MV-4-11 (cell line): ENCODE results near the gene NLGN1.
A peak's percentile ranks its signal among the peaks of the same experiment; 100 is the strongest.
"Not testable (repeated sequence)": the region's sequence is repeated elsewhere in the genome, so short reads cannot be mapped to it uniquely, and the experiment has no call there.

Experiments used
- DNase-seq: peaks from one replicate; lab custom pipeline; 2025; lab: John Stamatoyannopoulos, UW

NLGN1 gene

DNA sequence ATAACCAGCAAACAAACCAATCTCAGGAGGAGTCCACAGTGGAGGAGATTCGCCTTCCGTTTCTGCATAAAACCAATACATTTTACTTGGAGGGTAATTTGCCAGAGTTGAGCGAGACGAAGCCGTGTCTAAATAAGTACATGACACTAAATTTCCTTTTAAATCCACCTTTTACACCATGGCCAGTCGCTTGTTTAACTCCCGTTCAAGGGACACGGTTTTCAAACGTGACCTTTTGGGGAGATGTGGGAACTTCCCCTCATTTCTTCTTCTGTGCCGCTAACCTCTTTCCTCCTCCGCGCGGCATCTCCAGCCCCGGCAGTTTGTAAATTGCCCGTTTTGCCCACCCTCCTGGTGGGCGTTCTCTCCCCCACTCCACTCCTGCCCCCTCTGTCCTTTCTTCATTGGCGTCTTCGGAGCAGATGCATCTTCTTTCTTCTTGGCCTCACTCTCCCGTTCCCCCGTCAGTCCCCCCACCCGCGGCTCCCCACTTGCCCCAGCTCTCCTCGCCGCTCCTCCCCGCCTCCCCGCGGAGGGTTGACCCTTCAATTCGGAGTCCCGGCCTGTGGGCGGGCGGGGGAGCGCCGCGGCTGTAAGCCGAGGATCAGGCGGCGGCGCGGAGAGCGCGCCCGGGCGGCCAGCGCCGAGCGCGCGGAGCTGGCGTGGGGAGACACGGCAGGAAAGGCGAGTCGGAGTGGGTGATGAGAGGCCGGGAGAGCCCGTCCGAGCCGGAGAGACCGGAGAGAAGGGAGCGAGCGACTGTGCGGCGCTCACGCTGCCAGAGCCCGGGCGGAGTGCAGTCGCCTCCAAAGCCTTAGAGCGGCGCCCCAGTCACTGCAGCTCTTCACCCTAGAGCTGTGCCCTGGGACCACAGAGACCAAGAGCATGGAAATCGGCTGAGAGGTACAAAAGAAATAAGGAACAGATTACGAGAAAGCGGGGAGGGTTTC, at the start of gene NLGN1:
NLGN1 (plus strand) TSS at position 584 of the 950 bp plus-strand sequence.
- DNase-seq: no peak

DNA sequence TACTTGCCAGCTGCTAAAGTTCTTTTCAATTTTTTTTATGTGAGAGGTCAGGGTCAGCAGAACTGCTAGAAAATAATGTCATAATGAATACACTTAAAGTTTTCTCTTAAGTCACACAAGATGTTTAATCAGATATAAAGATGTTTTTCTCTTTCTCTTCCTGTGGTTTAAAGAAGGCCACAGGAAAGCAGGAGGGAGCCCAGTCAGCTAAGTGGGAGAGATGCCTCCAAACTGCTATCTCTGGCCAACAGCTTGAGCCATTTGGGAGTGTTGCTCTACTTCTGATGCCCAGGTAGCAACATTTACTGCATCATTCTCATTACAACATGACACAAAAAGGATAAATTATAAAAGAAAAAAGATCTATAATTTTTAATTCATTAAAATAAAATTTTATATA, 45.7 kb upstream of the NLGN1 start:
- no peak for DNase-seq

GRCh38 chr3:173353137-173353536, 44.4 kb upstream of the NLGN1 start:
- DNase-seq: not testable (repeated sequence)

- DNase-seq: peak; percentile 76
Measured at GRCh38 chr3:173354124-173354523, 43.4 kb upstream of the NLGN1 start.

- peak; percentile 10 for DNase-seq
Measured at GRCh38 chr3:173371848-173372487, 25.6 kb upstream of the NLGN1 start.

DNA sequence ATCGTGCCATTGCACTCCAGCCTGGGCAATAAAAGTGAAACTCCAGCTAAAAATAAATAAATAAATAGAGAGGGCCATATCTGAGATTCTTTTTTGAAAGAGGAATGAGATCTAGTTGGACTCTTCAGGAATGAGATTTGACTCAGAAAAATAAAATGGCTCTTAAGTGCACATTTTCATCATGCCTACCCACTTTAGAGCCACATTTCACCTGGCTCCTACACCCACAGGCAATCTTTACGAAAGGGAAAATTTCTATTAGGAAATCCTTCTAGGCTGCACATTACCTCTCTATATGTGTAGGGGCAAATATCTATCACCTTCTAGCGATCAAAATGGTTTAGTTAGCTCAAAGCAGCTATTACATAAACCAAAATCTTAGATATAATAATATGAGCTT, 16.9 kb upstream of the NLGN1 start:
- no peak for DNase-seq

DNA sequence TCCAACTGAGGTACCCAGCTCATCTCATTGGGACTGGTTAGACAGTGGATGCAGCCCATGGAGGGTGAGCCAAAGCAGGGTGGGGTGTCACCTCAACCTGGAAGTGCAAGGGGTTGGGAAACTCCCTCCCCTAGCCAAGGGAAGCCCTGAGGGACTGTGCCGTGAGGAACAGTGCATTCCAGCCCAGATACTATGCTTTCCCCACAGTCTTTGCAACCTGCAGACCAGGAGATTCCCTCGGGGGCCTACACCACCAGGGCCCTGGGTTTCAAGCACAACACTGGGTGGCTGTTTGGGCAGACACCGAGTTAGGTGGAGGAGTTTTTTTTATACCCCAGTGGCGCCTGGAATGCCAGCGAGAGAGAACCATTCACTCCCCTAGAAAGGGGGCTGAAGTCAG, 15.6 kb upstream of the NLGN1 start:
- not testable (repeated sequence) for DNase-seq

- DNase-seq: no peak
Measured at GRCh38 chr3:173395073-173395411, 2.5 kb upstream of the NLGN1 start.

- peak; percentile 32 for DNase-seq
Measured at GRCh38 chr3:173395412-173396181, 1.9 kb upstream of the NLGN1 start.

DNA sequence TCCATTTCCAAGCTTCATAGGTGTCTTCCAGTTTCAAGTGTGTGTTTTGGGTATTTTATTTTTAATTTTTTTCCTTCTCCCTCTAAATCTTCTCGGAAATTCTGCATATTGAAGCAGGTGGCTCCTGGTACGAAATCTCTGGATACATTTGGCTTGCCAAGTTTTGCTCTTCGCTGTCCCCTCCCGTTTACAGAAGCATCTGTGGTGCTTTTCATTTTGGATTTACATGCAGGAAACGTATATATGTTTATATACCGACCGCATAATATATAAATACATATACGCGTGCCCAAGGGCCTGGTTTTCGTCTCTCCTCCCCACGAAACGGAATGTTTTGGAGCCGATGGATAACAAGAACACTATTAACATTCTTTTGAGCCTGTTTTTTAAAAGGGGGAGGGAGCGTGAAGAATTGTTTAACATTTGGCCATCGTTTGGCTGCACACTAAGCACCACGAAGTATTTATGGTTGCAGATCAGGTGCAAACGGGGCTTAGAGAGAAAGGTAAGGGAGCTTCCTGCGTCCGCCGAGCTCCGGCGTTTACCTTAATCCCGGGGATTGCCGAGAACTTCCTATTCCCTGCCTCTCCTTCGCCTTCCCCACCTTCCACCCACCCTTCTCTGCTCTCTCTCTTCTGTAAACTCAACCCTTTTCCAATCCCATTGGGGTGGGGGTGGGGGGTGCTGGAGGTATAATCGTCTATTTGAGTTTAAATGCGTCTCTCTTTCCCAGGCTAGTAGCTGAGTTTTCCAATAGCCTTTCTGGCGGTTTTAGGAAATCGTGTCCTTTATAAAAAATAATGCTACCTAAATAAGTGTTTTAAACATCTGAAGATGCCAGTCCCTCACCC, 1.1 kb upstream of the NLGN1 start:
- DNase-seq: no peak

GRCh38 chr3:173398111-173398479, 551 bp downstream of the NLGN1 start:
- no peak for DNase-seq

DNA sequence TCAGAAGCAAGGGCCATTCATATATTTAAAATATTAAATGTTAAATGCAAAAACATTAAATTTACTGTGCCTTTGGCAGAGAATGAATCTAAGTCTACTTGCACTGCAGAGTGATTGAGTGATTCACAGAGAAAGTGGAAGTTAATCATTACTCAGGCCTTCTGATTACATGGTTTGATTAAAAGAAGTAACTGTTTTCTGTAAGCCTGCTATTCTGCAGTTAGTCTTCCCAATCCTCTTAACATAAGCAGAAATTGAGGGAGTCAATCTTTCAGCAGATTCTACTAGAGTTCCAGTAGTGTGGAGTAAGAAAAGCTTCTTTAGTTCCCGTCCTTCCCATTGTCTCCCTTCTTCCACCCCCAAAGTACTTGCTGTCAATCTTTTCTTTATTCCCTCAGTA, 1.5 kb downstream of the NLGN1 start:
- no peak for DNase-seq

GRCh38 chr3:173401369-173401768, 3.8 kb downstream of the NLGN1 start:
- no peak for DNase-seq

DNA sequence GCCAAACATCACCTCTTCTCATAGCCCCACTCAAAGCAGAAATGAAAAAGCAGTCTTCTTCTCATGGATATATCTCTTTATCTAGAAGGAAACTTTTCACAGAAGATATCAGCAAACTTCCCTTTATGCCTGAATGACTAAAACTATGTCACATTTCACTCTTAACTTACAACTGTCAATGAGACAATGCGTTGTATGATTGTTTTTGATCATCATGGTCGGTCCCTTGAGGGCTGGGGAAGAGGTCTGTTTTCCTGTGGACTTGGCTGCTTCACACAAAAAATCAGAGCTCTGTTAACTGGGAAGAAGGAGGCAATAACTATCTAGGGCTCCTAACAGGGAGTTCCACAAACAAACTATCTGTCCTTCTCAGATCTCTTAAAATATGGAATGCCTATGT, 5.1 kb downstream of the NLGN1 start:
- no peak for DNase-seq

DNA sequence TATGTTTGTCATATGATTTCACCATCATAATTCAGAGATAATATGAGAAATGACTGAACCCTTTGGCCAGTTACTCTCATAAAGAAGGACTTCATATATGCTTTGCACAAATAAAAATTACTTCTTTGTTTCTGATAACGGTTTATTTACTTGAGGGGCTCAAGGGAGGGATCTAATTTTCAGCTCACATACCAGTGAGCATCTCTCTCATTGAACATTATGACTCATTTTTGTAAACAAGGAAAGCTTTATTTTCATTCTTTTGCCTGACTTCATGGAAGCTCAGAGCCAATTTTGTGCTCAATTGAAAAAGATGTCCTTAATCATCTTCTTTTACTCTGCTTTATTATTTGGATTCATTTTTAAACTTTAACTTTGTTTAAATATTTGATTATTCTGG, 5.8 kb downstream of the NLGN1 start:
- DNase-seq: no peak

GRCh38 chr3:173404156-173404555, 6.6 kb downstream of the NLGN1 start:
- no peak for DNase-seq

- DNase-seq: no peak
Measured at GRCh38 chr3:173410436-173410835, 12.9 kb downstream of the NLGN1 start.

- no peak for DNase-seq
Measured at GRCh38 chr3:173410849-173411248, 13.3 kb downstream of the NLGN1 start.

DNA sequence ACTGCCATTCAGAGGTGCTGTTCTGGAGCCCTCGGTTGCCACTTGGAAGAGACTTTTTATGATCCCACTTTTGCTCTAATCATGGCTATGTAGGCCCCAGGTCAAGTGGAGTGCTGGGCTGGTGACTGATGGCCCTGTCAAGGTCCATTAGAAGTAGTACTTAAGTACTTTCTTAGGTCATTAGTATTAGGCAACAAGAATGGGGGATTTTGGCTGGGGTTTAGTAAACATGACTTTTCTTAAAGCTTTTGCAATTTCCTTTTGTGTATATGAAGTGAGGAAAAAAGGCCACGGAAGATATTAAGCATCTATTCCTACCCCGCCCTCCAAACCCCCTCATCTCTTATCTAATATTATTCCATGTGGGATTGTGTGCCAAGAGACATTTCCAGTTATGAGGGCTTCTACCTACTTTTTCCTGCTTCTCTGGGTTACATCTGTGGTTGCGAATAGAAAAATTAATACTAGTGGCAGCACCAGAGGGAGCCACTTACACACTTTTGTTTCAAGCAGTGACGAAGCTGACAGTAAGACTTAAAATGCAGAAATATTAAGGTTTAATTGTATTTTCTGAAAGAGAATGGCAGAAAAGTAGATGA, 13.9 kb downstream of the NLGN1 start:
- DNase-seq: no peak

DNA sequence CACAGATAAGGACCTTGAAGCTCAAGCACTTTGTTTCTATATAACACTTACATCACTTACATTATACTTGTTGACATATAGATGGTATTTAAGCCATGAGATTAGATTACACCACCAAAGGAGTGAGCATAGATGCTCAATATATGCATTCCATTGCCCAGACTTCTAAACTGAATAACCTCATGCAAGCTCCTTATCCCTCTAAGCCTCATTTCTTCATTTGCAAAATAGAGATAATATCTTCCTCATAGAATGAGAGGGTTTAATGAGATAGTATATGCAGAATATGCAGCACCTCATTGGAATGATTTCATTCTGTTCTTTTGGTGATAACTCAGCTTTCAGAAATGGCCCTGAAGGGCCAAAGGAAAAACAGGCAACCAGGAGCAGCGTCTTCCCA, 18.5 kb downstream of the NLGN1 start:
- DNase-seq: no peak

GRCh38 chr3:173429076-173429475, 31.5 kb downstream of the NLGN1 start:
- no peak for DNase-seq
